BLaER1 (cell line): ENCODE measurements around the gene CSNK2A1.
A peak's percentile ranks its signal among the peaks of the same experiment; 100 is the strongest.
"Not testable (repeated sequence)": the region's sequence is repeated elsewhere in the genome, so short reads cannot be mapped to it uniquely, and the experiment has no call there.

ENCODE experiments used
- H3K27ac ChIP-seq: shearing (Covaris generic); formaldehyde crosslinking; 2 replicates; pipeline ENCODE4 v1.8.1; 2022
- H3K27me3 ChIP-seq: shearing (Covaris generic); formaldehyde crosslinking; 2 replicates; pipeline ENCODE4 v1.8.1; 2022
- H3K36me3 ChIP-seq: shearing (Covaris generic); formaldehyde crosslinking; 2 replicates; pipeline ENCODE4 v1.8.1; 2022
- H3K4me1 ChIP-seq: shearing (Covaris generic); formaldehyde crosslinking; 2 replicates; pipeline ENCODE4 v1.8.1; 2022
- H3K4me2 ChIP-seq: shearing (Covaris generic); formaldehyde crosslinking; 2 replicates; pipeline ENCODE4 v1.8.1; 2022
- H3K4me3 ChIP-seq: shearing (Covaris generic); formaldehyde crosslinking; 2 replicates; pipeline ENCODE4 v1.8.1; 2022
- H3K9ac ChIP-seq: shearing (Covaris generic); formaldehyde crosslinking; 2 replicates; pipeline ENCODE4 v1.8.1; 2022
- H3K9me3 ChIP-seq: shearing (Covaris generic); formaldehyde crosslinking; 2 replicates; pipeline ENCODE4 v1.8.1; 2022
- H4K20me1 ChIP-seq: shearing (Covaris generic); formaldehyde crosslinking; 2 replicates; pipeline ENCODE4 v1.8.1; 2022
- Cebpa-rat ChIP-seq: shearing (Covaris generic); IDR thresholded peaks from 2 replicates; pipeline ENCODE4 v1.8.1; 2022

Gene CSNK2A1

DNA sequence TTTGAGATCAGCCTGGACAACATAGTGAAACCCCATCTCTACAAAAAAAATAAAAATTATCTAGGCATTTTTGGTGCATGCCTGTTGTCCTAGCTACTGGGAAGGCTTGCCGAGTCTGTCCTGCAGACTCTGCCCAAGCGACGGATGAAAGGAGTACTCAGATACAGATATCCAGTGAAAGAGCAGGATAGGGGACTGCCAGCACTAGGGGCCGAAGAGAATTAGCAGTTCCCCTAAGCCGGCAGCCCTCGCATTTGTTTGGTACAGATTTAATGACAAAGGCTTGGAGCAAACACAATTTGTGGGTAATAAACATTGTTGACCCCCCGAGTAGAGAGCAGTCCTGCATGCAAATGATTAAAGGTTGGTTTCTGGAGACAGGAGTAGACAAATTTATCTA lies 75.8 kb downstream of the CSNK2A1 start:
- H3K9me3 ChIP-seq = peaks cover 62% of the 10 kb centered on the region
- peaks cover 6% of the 10 kb centered on the region for H3K36me3 ChIP-seq
- H3K27me3 ChIP-seq = no peaks in the 10 kb centered on the region
- H3K9ac ChIP-seq = no peak overlapping the region
- H3K4me2 ChIP-seq = no peak overlapping the region
- no peaks in the 10 kb centered on the region for H4K20me1 ChIP-seq
- no peak overlapping the region for H3K4me3 ChIP-seq
- TF ChIP-seq Cebpa-rat = no peak
- no peak overlapping the region for H3K27ac ChIP-seq
- peaks cover 5% of the 10 kb centered on the region for H3K4me1 ChIP-seq

- H3K36me3 ChIP-seq = peaks cover 2% of the 10 kb centered on the region; the same call in 1 of the 2 replicates
- H4K20me1 ChIP-seq = peaks cover 48% of the 10 kb centered on the region
- peak within 1 kb of the TSS; percentile 89 for H3K27ac ChIP-seq
- peak within 1 kb of the TSS; percentile 94 for H3K9ac ChIP-seq
- H3K4me2 ChIP-seq = peak within 1 kb of the TSS; percentile 95
- H3K27me3 ChIP-seq = no peaks in the 10 kb centered on the region
- TF ChIP-seq Cebpa-rat = no peak
- peak within 1 kb of the TSS; percentile 96 for H3K4me3 ChIP-seq
- H3K9me3 ChIP-seq = peaks cover 8% of the 10 kb centered on the region
- H3K4me1 ChIP-seq = peaks cover 42% of the 10 kb centered on the region
These were observed 81.2 kb downstream of the CSNK2A1 start, which contains the start of gene TBC1D20 for GRCh38 chr20:462199-462991. Gene TBC1D20 (minus strand): TSS chr20:462533. CDS start chr20:462405, 128 bp downstream.

DNA sequence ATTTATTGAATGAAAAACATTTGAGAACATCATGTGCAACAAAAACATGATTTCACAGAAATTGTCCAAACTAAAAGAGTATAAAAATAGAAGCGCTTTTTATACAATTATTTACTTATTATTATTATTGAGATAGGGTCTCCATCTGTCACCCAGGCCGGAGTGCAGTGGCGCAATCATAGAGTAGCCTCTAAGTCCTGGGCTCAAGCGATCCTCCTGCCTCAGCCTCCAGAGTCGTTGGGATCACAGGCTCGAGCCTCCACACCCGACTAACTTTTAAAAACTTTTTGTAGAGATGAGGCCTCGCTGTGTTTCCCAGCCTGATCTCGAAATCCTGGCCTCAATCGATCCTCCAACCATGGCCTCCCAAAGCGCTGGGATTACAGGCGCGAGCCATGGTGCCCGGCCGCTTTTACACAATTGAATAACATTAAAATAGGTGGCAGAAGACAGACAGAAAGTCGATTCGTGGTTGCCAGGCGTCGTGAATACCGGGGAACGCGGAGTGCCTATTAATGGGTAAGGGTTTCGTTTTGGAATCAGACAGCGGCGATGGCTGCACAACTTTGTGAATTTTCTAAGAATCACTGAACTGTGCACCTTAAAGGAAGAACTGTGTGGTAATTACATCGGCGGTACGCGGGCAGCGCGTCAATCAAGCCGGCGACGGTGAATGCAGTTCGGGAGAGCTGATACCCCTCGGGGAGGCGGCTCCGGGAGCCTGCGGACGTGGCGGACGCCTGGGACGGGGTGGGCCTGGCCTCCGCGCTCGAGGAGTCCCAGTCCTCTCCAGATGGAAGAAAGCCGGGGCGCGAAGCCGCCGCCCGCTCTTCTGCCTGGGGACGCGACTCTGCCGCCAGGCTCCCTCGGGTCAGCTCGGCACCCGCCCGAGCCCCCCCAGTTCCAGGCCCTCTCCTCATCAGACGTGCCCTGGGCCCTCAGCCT lies 82.1 kb downstream of the CSNK2A1 start:
- Histone ChIP-seq H3K4me3 (peak overlapping the region; percentile 96), H3K36me3 (peaks cover 5% of the 10 kb centered on the region; the same call in 1 of the 2 replicates), H3K27me3 (no peaks in the 10 kb centered on the region), H3K9me3 (no peaks in the 10 kb centered on the region), H3K9ac (peak overlapping the region; percentile 94), H3K4me2 (peak overlapping the region; percentile 95), H3K4me1 (peaks cover 42% of the 10 kb centered on the region), H4K20me1 (peaks cover 57% of the 10 kb centered on the region), H3K27ac (peak overlapping the region; percentile 89)
- no peak for TF ChIP-seq Cebpa-rat

GRCh38 chr20:460707-461106 lies 82.9 kb downstream of the CSNK2A1 start:
- H4K20me1 ChIP-seq = peaks cover 65% of the 10 kb centered on the region

DNA sequence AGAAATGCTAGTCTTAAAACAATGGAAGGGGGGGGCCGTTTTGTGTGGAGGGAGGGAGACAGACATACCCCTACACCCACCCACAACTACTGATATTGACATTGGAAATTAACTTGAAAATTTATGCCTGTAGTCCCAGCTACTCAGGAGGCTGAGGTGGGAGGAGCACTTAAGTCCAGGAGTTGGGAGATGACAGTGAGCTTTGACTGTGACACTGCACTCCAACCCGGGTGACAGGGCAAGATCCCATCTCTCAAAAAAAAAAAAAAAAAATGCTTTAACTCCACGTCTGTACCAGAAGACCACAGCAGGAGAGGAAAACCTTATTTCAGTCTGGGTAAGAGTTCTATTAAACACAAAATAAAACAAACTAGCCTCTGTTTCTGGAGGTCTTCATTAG lies 83.4 kb downstream of the CSNK2A1 start:
- Histone ChIP-seq H3K36me3 (peaks cover 6% of the 10 kb centered on the region; the same call in 1 of the 2 replicates), H3K4me2 (peak overlapping the region; percentile 95), H4K20me1 (peaks cover 70% of the 10 kb centered on the region), H3K4me3 (no peak overlapping the region), H3K4me1 (peaks cover 42% of the 10 kb centered on the region), H3K9me3 (no peaks in the 10 kb centered on the region), H3K9ac (no peak overlapping the region; the same call in 1 of the 2 replicates), H3K27me3 (no peaks in the 10 kb centered on the region), H3K27ac (no peak overlapping the region)
- no peak for TF ChIP-seq Cebpa-rat

More at GRCh38 chr20:460707-461106, 82.9 kb downstream of the CSNK2A1 start:
- peak overlapping the region; percentile 96 for H3K4me3 ChIP-seq
- H3K27ac ChIP-seq = no peak overlapping the region
- no peak for TF ChIP-seq Cebpa-rat
- peak overlapping the region; percentile 95 for H3K4me2 ChIP-seq
- no peaks in the 10 kb centered on the region for H3K9me3 ChIP-seq
- H3K4me1 ChIP-seq = peaks cover 42% of the 10 kb centered on the region
- peaks cover 5% of the 10 kb centered on the region; the same call in 1 of the 2 replicates for H3K36me3 ChIP-seq
- H3K9ac ChIP-seq = peak overlapping the region; percentile 94; the same call in 1 of the 2 replicates
- H3K27me3 ChIP-seq = no peaks in the 10 kb centered on the region

DNA sequence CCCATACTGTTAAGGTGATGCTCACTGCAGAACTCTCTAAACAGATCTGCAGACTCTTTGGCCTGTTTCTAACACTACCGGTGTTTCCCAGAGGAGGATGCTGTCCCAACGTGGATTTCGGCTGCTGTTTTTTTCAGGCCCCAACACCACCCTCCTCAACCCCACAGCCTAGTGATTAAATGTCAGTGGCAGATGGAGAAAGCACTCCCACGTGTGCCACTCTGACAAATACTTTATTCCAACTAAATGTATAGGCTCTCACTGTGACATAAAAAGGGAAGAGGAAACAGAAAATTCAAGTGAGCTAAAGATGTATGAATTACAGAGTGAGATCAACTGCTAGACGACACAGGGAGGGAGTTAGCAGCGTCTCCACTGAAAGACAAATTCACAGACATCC lies 84.8 kb downstream of the CSNK2A1 start:
- Histone ChIP-seq H3K4me2 (peak overlapping the region; percentile 95), H3K4me3 (no peak overlapping the region), H3K27me3 (no peaks in the 10 kb centered on the region), H3K36me3 (peaks cover 10% of the 10 kb centered on the region; the same call in 1 of the 2 replicates), H3K9ac (peak overlapping the region; percentile 46), H3K27ac (no peak overlapping the region; the same call in 1 of the 2 replicates), H4K20me1 (peaks cover 84% of the 10 kb centered on the region), H3K4me1 (peaks cover 42% of the 10 kb centered on the region), H3K9me3 (no peaks in the 10 kb centered on the region)
- no peak for TF ChIP-seq Cebpa-rat

- TF ChIP-seq Cebpa-rat = no peak
- Histone ChIP-seq H3K4me3 (no peak overlapping the region), H3K4me2 (no peak overlapping the region), H3K9me3 (no peaks in the 10 kb centered on the region), H3K27me3 (no peaks in the 10 kb centered on the region), H3K36me3 (peaks cover 27% of the 10 kb centered on the region), H3K4me1 (peaks cover 19% of the 10 kb centered on the region), H4K20me1 (peaks cover 100% of the 10 kb centered on the region), H3K27ac (no peak overlapping the region), H3K9ac (no peak overlapping the region)
These were observed 88.6 kb downstream of the CSNK2A1 start for GRCh38 chr20:454951-455350.

GRCh38 chr20:452021-452420 lies 91.6 kb downstream of the CSNK2A1 start:
- Histone ChIP-seq H4K20me1 (peaks cover 100% of the 10 kb centered on the region), H3K36me3 (peaks cover 42% of the 10 kb centered on the region)
- H3K4me3 ChIP-seq, H3K9ac ChIP-seq, H3K9me3 ChIP-seq, H3K4me1 ChIP-seq, H3K4me2 ChIP-seq, H3K27me3 ChIP-seq, H3K27ac ChIP-seq: not testable (repeated sequence)

DNA sequence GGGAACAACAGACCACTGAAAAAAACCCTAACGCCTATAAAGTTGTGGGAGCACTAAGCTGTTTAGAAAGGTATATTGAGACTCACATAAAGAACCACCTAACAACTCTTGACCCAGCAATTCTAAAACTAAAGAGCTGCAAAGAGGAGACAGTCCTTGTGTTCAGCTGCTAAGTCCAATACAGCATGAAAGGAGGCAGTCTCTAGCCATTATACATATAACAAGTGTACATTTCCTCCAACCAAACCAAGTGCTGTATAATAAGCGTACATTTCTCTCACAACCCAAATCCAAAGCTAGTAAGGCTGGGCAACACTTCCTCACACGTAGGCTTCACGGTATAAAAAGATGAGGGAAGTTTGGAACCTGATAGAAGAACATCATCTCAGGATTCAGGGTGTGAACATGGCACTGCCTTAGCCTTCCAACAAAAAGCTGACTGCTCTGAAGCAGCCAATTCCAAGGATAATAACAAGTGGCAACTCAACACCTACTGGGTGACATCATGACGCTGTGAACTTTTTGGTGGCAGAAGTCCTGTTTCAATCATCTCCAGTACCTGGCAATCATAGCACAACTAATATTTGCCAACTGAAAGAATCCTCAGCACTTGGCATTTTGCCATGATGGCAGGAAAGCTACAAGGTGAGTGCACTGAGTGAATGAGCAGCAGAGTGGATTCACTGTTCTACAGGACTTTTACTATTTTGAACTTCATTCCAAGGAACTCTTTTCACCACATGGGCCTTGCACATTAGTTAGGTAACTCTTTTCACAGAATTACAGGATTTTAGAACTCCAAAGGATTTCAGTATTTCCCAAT lies 97.9 kb downstream of the CSNK2A1 start:
- no peak for TF ChIP-seq Cebpa-rat
- peaks cover 99% of the 10 kb centered on the region for H4K20me1 ChIP-seq
- no peaks in the 10 kb centered on the region for H3K27me3 ChIP-seq
- H3K4me3 ChIP-seq = no peak overlapping the region
- H3K4me1 ChIP-seq = peaks cover 14% of the 10 kb centered on the region; the same call in 1 of the 2 replicates
- no peak overlapping the region for H3K9ac ChIP-seq
- H3K9me3 ChIP-seq = no peaks in the 10 kb centered on the region
- no peak overlapping the region for H3K4me2 ChIP-seq
- no peak overlapping the region for H3K27ac ChIP-seq
- peaks cover 83% of the 10 kb centered on the region for H3K36me3 ChIP-seq
